Epithelial cell of esophagus (primary cell): ENCODE results near the gene TOP1.

Experiments used
- DNase-seq: peaks from one replicate; pipeline ENCODE4 v3.0.0; 2010; ENCODE audit warnings: low read depth
- H3K4me3 ChIP-seq: 2 replicates; pipeline ENCODE4 v1.5.1; 2011; ENCODE audit warnings: mild to moderate bottlenecking, low read length, control low read depth
- TF ChIP-seq, protein P1 (sequence below): IDR thresholded peaks from 2 replicates; pipeline ENCODE4 v1.5.1; 2011; ENCODE audit warnings: low read depth, mild to moderate bottlenecking, low read length, control low read depth, inconsistent platforms; ENCODE audit not compliant: insufficient read depth; ENCODE audit errors: missing control alignments

The TOP1 gene

DNA sequence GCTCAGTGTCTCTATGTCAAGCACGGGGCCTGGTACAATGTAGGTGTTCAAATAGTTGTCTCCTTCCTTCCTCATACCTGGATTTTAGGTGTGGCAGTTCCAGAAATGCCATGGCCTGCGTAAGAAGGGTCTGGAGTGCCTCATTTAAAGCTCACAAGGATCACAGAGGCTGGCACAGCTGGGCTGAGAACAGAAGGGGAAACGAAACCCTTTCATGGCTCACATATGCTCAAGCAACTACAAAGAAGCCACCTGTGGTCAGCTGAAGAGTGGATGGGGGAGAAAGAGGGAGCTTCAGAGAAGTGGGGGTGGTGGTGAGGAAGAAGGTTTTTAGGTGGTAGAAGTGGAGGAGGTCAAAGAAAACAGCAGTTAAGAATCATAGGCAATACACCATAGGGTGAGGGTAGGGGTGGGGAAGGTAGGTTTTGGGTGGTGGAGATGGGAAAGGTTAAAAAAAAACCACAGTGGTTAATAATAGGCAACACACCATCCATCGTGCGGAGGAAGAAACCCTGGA is 17.0 kb upstream of the TOP1 start:
- no peak overlapping the region for H3K4me3 ChIP-seq
- DNase-seq: no peak
- TF ChIP-seq, protein P1, sequence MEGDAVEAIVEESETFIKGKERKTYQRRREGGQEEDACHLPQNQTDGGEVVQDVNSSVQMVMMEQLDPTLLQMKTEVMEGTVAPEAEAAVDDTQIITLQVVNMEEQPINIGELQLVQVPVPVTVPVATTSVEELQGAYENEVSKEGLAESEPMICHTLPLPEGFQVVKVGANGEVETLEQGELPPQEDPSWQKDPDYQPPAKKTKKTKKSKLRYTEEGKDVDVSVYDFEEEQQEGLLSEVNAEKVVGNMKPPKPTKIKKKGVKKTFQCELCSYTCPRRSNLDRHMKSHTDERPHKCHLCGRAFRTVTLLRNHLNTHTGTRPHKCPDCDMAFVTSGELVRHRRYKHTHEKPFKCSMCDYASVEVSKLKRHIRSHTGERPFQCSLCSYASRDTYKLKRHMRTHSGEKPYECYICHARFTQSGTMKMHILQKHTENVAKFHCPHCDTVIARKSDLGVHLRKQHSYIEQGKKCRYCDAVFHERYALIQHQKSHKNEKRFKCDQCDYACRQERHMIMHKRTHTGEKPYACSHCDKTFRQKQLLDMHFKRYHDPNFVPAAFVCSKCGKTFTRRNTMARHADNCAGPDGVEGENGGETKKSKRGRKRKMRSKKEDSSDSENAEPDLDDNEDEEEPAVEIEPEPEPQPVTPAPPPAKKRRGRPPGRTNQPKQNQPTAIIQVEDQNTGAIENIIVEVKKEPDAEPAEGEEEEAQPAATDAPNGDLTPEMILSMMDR: no peak

DNA sequence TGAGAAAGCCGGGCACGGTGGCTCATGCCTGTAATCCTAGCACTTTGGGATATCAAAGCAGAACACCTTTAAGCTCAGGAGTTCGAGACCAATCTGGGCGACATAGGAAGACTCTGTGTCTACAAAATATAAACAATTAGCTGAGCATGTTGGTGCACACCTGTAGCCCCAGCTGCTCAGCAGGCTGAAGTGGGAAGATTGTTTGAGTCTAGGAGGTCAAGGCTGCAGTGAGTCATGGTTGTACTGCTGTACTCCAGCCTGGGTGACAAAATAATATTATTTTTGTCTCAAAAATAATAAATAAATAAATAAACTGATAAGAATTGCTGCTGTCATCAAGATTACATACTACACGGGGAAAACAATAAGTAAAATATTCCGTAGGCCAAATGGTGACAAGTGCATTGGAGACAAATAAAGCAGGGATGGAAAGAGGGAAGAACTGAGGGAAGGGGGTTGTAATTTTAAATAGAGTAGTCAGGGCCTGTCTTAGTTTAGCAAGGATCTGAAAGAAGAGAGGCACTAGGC is 14.0 kb upstream of the TOP1 start:
- no peak overlapping the region for H3K4me3 ChIP-seq
- DNase-seq: no peak
- TF ChIP-seq, protein P1: no peak

DNA sequence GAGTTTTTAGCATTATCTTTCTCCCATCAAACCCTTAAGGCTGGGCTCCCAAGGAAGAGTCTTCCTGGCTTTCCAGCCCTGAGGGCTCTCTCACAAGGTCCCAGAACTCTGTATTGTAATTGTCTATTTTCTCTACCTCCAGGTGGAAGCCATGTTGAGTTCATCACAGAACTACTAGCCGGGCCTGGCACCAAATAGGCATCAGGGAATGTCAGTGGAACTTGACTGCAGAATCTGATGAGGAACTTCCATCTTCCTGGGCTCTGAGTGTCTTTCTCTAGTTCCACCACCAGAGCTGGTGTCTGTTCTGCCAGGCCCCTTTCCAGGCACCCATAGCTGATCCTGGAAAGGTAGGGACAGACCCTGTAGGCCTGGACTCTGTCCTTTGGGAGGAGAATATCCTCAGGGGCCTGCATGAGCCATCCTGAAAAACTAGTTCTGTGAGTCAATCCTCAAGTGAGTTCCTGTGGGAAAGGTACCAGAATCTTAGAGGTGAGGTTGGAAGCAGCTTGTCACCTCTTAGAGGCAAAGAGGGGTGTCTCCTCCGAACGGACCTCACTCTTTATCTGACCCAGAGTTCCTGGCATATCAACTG is 11.1 kb upstream of the TOP1 start:
- TF ChIP-seq, protein P1: peak; percentile 16
- DNase-seq: peak; percentile 91
- no peak overlapping the region for H3K4me3 ChIP-seq

DNA sequence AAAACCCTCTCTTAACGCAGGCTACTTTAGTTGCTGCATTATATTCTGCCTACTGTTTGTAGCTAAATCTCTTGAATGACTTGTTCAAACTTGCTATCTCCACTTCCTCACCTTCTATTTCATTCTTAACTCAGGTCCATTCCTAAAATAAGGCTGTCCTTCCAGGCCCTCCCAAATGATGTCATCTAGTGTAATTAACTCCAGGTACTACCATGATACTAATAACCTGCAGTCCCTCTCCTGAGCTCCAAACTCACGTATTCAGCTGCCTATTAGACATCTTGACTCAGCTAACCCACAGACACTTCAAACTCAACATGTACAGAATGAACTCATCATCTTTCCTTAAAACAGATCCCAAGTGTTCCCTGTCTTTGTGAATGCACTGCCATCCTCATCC is 10.5 kb upstream of the TOP1 start:
- TF ChIP-seq, protein P1: no peak
- no peak overlapping the region for H3K4me3 ChIP-seq
- DNase-seq: peak; percentile 93

DNA sequence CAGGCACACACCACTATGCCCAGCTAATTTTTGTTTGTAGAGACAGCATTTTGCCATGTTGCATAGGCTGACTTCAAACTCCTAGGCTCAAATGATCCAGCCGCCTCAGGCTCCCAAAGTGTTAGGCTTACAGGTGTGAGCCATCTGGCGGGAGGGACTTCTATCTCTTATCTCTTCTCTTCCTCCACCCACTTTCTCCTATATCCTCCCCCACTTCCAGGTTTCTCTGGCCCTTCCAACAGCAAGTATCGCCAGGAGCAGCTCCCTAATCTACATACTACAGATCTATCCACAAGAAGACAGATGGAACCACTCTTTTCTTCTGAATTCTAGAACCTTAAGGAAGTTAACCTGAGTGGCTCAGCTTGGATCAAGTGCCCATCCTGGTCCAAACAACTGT is 5.1 kb upstream of the TOP1 start:
- no peak overlapping the region for H3K4me3 ChIP-seq
- TF ChIP-seq, protein P1: no peak

DNA sequence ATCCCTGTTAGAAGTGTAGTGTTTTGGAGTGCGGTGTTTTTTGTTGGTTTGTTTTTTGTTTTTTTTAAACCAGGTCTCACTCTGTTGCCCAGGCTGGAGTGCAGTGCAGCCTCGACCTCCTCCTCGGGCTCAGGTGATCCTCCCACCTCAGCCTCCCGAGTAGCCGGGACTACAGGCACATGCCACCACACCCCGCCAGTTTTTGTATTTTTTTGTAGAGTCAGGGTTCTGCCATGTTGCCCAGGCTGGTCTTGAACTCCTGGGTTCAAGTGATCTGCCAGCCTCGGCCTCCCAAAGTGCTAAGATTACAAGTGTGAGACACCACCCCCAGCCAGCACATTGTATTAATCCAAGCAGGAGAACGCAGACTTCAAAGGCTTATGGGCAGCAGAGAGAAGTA is 1.3 kb upstream of the TOP1 start:
- DNase-seq: no peak
- TF ChIP-seq, protein P1: no peak
- no peak overlapping the region for H3K4me3 ChIP-seq

More for the DNA sequence above, 5.1 kb upstream of the TOP1 start:
- no peak for DNase-seq

DNA sequence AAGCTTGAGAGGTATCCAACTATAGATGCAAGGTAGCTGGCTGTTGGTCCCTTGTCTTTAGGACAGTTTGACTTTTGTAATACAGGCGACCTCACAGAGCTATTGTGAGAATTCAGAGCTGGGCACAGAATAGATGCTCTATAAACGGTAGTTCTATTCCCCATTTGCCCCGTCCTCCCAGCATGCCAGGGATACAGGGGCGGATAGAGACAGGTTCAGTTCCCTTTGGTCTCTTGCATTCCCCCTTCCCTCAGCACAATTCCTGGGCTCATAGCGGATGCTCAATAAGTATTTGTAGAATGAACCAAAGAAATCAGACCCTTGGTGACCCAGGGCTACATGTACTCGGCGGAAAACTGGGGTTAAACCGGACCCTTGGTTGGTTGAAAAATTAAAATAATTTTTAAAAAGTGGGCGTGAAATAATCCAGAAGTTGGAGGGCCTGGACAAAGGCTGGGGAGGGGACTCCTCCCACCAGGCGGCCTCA is 707 bp upstream of the TOP1 start:
- no peak for DNase-seq

More for the DNA sequence above, 707 bp upstream of the TOP1 start:
- TF ChIP-seq, protein P1: no peak
- peak overlapping the region; percentile 80 for H3K4me3 ChIP-seq
